ENCODE data around the gene ATP9B. TPM values are rescaled to one million over a fixed set of nuclear protein-coding genes. Genes with fewer than 3 reads are reported as not detected.
A peak's percentile ranks its signal among the peaks of the same experiment; 100 is the strongest.
"Not testable (repeated sequence)": the region's sequence is repeated elsewhere in the genome, so short reads cannot be mapped to it uniquely, and the experiment has no call there.

The ATP9B gene
- total RNA-seq, 1 donor = 35.4 TPM

DNA sequence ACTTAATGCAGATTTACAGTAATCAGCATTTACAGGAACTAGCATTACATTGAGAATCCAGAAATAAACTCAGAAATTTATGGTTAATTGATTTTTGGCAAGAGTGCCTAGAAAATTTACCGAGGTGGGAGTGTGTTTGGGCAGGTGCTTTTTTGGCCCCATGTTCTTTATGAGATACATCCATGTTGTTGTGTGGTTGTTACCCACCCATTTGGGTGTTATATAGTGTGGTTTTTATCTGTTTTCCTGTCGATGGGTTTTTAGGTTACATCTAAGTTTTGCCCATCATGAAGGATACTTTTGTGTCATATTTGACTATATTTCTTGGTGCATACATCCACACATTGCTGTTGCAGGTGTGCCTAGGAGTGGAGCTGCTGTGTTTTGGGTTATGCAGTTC is 82.0 kb downstream of the ATP9B start:
- DNase-seq (ENCODE audit: low read depth) = no peak
- TF ChIP-seq, protein P1, sequence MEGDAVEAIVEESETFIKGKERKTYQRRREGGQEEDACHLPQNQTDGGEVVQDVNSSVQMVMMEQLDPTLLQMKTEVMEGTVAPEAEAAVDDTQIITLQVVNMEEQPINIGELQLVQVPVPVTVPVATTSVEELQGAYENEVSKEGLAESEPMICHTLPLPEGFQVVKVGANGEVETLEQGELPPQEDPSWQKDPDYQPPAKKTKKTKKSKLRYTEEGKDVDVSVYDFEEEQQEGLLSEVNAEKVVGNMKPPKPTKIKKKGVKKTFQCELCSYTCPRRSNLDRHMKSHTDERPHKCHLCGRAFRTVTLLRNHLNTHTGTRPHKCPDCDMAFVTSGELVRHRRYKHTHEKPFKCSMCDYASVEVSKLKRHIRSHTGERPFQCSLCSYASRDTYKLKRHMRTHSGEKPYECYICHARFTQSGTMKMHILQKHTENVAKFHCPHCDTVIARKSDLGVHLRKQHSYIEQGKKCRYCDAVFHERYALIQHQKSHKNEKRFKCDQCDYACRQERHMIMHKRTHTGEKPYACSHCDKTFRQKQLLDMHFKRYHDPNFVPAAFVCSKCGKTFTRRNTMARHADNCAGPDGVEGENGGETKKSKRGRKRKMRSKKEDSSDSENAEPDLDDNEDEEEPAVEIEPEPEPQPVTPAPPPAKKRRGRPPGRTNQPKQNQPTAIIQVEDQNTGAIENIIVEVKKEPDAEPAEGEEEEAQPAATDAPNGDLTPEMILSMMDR (IDR thresholded peaks at IDR 0.05; ENCODE audit: insufficient read depth, low read depth, low read length) = no peak
- H3K4me3 ChIP-seq (ENCODE audit: low read depth, low read length) = no peak overlapping the region

DNA sequence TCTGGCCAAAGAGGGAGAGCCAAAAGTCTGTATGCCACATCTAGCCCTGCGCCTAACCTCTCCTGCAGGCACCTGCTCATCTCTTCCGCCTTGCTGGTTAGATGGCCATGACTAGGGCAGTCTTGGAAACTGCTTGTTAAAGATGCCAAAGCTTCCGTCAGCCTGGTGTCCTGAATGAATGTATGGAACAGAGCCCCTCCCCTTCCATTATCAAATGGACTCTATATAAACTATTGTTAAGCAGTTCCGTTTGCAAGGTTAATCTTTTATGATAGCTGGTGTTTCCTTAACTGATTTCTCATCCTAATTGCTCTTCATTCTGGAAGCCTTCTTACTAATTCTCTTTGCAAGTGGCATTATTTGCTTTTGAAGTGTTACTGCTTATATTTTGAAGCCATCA is 87.1 kb downstream of the ATP9B start:
- no peak overlapping the region for H3K4me3 ChIP-seq (ENCODE audit: low read depth, low read length)
- no peak for DNase-seq (ENCODE audit: low read depth)
- TF ChIP-seq, protein P1 (IDR thresholded peaks at IDR 0.05; ENCODE audit: insufficient read depth, low read depth, low read length) = no peak

DNA sequence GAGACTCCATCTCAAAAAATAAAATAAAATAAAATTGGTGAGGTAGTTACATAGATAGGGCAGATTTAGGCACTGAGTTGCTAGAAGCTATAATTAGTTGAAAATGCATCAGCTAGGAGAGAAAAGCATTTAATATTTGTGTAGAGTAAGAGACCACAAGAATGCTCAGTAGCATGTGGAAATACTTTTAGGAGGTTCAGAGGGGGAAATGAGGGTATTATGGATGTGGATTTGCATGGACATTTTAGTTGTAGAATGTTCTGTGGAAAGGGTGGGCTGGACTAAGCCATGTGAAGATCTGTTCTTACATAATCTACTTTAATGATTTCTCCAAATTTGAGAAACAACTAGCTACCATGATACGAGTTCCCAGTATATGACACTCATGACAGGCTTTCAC is 95.5 kb downstream of the ATP9B start:
- DNase-seq (ENCODE audit: low read depth) = peak; percentile 19
- TF ChIP-seq, protein P1 (IDR thresholded peaks at IDR 0.05; ENCODE audit: insufficient read depth, low read depth, low read length) = no peak

DNA sequence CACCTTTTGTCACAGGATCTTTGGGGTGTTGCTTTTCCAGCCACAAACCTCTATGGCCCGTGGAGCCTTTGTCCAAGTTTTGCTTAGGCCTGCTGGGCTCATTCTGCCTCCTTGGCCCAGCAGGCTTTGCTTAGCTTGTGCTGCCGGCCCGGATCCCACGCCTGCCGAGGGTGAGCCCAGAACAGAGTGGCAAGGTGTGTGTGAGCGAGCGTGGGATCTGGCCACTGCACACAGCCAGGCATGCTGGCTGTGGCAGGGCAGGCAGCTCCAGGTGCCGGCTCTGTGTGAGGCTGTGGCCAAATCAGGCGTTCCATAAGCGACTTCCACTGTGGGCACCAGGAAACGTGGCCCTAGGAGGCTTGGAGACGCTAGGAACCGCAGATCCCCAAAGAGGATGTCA is 97.5 kb downstream of the ATP9B start:
- no peak for DNase-seq (ENCODE audit: low read depth)
- TF ChIP-seq, protein P1 (IDR thresholded peaks at IDR 0.05; ENCODE audit: insufficient read depth, low read depth, low read length) = no peak
- H3K4me3 ChIP-seq (ENCODE audit: low read depth, low read length) = no peak overlapping the region

More for the DNA sequence above, 95.5 kb downstream of the ATP9B start:
- no peak overlapping the region for H3K4me3 ChIP-seq (ENCODE audit: low read depth, low read length)

DNA sequence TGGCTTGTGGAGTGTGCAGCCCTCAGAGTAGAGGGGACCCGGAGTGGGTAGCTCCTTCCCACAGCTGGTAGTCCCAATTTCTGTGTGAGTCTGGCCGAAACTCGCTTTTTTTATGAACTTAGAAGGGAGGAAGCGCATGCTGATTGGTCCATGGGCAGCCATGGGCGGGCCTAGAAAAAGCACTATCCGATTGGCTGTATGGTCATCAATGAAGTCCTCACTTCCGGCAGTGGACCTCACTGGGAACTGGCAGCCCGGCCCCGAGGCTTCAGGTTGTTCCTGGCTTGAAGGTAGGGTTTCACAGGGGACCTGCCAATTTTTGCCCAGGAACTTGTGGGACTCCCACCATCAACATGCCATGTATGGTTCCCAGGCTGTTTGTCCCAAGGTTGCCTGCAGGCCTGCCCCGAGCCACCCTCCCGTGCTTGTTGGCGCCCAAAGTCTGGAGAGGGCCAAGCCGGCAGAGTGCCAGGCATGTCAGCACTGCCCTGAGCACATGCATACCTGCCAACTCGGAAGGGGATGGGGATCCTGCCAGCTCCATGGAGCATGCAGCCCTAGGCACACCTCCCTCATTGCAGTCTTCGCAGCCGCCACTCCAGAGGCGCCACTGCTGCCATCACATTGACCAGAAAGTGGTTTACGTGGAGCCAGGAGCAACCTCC is 98.5 kb downstream of the ATP9B start:
- H3K4me3 ChIP-seq (ENCODE audit: low read depth, low read length) = no peak overlapping the region
- DNase-seq (ENCODE audit: low read depth) = no peak
- TF ChIP-seq, protein P1 (IDR thresholded peaks at IDR 0.05; ENCODE audit: insufficient read depth, low read depth, low read length) = no peak

DNA sequence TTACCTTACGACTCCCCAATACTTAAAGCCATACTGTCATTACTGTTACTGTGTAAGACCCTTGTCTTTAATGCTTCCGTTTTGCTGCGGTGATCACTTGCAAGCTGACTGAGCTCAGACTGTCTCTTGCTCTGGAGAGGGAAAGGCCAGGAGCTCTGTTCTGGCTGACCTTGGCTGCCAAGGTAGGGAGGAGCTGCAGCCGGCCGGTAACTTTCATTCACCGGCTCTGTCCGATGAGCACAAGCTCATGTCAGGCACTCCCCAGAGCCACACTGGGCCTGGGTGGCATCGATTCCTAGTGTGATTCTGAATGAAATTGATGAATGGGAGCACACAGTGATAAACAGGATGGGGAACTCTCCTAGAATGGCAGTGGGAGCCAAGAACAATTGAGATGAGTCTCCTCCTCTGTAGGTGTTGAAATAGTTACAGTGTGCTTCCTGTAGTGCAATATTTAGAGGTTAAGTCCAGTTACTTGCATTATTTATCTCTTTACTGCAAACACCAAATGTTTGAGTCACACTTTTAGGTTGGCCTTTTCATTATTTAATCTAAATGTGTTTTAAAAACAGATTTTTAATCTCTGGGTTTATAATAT is 100.9 kb downstream of the ATP9B start:
- no peak overlapping the region for H3K4me3 ChIP-seq (ENCODE audit: low read depth, low read length)
- TF ChIP-seq, protein P1 (IDR thresholded peaks at IDR 0.05; ENCODE audit: insufficient read depth, low read depth, low read length) = no peak
- peak; percentile 45 for DNase-seq (ENCODE audit: low read depth)

DNA sequence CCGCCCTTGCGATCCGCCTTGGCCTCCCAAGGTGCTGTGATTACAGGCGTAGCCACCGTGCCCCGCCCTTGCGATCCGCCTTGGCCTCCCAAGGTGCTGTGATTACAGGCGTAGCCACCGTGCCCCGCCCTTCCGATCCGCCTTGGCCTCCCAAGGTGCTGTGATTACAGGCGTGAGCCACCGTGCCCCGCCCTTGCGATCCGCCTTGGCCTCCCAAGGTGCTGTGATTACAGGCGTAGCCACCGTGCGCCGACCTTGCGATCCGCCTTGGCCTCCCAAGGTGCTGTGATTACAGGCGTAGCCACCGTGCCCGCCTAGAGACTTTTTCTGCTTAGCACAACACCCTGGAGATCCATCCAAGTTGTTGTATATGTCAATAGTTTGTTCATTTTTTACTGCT is 103.1 kb downstream of the ATP9B start:
- not testable (repeated sequence) for DNase-seq (ENCODE audit: low read depth); H3K4me3 ChIP-seq (ENCODE audit: low read depth, low read length)

Data from fibroblast of villous mesenchyme (primary cell).